22Rv1 (cell line): ENCODE measurements around the gene APOBR.
"Not testable (repeated sequence)": the region's sequence is repeated elsewhere in the genome, so short reads cannot be mapped to it uniquely, and the experiment has no call there.

Experiments used
- H3K27ac ChIP-seq: fragments of 450-650 bp; 2 replicates; pipeline ENCODE4 v1.5.1; 2017
- ZFX ChIP-seq: fragments of 450-650 bp; IDR thresholded peaks from 2 replicates; pipeline ENCODE4 v1.6.1; 2017; ENCODE audit warnings: antibody characterized with exemption, borderline replicate concordance
- TF ChIP-seq, protein P1 (sequence below): fragments of 450-650 bp; IDR thresholded peaks from 2 replicates; pipeline ENCODE4 v1.5.1; 2017; ENCODE audit warnings: mild to moderate bottlenecking

Gene APOBR

DNA sequence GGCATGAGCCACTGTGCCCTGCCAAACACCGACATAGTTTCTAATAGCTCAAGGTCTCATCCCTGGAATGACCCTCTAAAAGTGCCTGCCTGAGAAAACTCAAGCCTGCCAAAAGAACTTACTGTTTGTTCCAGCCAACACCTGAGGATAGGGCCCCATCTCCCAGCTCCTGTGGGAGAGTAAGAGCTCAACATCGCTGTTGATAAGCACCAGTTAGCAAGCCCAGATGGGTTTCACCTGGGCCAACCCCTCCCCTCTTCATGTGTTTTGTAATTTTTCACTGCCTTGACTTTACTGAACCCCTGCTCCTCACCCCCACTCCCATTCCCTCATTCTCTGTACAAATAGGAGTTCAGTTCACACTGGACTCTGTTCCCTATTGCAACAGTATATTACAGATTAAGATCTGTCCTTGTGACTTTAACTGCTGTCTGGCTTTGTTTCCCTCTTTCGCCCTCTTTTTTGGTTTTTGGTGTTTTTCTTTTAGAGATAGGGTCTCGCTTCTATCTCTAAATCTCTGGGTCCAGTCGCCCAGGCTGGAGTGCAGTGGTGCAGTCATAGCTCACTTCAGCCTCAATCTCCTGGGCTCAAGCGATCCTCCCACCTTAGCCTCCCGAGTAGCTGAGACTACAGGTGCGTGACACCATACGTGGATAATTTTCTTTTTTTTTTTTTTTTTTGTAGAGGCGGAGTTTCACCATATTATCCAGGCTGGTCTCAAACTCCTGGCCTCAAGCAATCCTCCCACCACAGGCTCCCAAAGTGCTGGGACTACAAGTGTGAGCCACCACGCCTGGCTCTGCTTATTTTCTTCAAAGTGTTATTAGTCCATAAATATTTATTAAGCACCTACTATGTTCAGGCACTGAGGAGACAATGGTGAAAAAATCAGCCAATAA lies 32.0 kb downstream of the APOBR start:
- no peak overlapping the region for H3K27ac ChIP-seq
- TF ChIP-seq ZFX = no peak
- TF ChIP-seq, protein P1, sequence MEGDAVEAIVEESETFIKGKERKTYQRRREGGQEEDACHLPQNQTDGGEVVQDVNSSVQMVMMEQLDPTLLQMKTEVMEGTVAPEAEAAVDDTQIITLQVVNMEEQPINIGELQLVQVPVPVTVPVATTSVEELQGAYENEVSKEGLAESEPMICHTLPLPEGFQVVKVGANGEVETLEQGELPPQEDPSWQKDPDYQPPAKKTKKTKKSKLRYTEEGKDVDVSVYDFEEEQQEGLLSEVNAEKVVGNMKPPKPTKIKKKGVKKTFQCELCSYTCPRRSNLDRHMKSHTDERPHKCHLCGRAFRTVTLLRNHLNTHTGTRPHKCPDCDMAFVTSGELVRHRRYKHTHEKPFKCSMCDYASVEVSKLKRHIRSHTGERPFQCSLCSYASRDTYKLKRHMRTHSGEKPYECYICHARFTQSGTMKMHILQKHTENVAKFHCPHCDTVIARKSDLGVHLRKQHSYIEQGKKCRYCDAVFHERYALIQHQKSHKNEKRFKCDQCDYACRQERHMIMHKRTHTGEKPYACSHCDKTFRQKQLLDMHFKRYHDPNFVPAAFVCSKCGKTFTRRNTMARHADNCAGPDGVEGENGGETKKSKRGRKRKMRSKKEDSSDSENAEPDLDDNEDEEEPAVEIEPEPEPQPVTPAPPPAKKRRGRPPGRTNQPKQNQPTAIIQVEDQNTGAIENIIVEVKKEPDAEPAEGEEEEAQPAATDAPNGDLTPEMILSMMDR = no peak

- not testable (repeated sequence) for H3K27ac ChIP-seq
These were observed 32.8 kb downstream of the APOBR start for GRCh38 chr16:28527100-28527785.

- no peak overlapping the region for H3K27ac ChIP-seq
- no peak for TF ChIP-seq ZFX
- TF ChIP-seq, protein P1 = no peak
These were observed 33.5 kb downstream of the APOBR start for GRCh38 chr16:28527985-28528384.

DNA sequence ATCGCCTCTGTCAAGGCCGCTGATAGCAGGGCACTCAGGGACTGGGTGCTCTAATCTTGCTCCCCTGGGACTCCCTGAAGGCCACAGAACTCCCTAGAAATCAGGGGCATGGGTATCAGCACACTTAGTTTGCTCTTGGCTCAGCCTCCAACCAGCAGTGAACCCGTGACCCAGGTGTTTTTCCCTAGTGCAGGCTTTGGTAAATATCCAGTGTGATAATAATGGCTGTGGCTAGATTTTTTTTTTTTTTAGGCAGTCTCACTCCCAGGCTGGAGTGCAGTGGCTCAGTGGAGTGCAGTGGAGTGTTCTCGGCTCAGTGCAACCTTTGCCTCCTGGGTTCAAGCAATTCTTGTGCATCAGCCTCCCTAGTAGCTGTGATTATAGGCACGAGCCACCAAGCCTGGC lies 34.0 kb downstream of the APOBR start:
- no peak for TF ChIP-seq ZFX
- TF ChIP-seq, protein P1 = no peak
- no peak overlapping the region for H3K27ac ChIP-seq

- H3K27ac ChIP-seq = no peak overlapping the region
- TF ChIP-seq ZFX = no peak
- TF ChIP-seq, protein P1 = no peak
These were observed 34.7 kb downstream of the APOBR start for GRCh38 chr16:28529124-28529523.

GRCh38 chr16:28531777-28532744 lies 37.6 kb downstream of the APOBR start:
- no peak for TF ChIP-seq ZFX
- TF ChIP-seq, protein P1 = no peak
- H3K27ac ChIP-seq = peak overlapping the region; percentile 76

DNA sequence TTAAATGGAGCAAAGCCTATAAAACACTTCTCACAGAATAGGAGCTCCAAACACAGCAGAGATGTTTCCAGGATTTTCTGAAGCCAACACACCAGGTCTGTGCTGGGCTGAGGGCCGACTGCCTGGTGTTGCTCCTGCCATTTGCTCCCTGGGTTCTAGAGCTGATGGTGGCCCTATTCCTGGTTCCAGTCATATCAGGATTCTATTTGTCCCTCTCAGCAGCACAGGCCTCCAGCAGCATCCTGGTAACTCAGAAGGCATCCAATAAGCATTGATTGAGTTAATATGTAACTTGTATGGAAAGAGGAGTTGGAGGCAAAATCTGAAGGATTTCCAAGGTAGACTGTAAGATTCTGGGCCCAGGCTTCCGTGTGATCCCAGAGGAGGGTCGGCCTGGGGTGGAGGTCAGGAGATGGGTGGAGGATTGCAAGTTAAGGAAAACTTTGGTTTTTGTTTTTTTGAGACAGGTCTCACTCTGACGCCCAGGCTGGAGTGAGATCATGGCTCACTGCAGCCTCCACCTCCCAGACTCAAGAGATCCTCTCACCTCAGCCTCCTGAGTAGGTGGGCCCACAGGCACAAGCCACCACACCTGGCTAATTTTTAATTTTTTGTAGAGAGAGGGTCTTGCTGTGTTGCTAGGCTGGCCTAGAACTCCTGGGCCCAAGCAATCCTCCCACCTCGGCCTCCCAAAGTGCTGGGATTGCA lies 38.7 kb downstream of the APOBR start:
- TF ChIP-seq, protein P1 = no peak
- TF ChIP-seq ZFX = no peak
- H3K27ac ChIP-seq = peak overlapping the region; percentile 76
